ENCODE results near the gene DOCK1.

GRCh38 chr10:127200646-127201045, 295.4 kb downstream of the DOCK1 start:
- TF ChIP-seq POLR2A (IDR thresholded peaks at IDR 0.05) (no peak), CTCF (IDR thresholded peaks at IDR 0.05) (no peak)
